Left lung (tissue), 10 donors: ENCODE data around the gene SESN2. TPM values are rescaled to one million over a fixed set of nuclear protein-coding genes. Genes with fewer than 3 reads are reported as not detected.
A peak's percentile ranks its signal among the peaks of the same experiment; 100 is the strongest.

ENCODE experiments used
- ATAC-seq: fragments of 200-7000 bp; cut with Tn5 transposase; one replicate; pipeline ENCODE4 v1.9.1; 2020; ENCODE audit warnings: moderate library complexity
- DNase-seq, 4 donors: peaks; one replicate each; pipeline ENCODE4 v3.0.0-alpha.2; 2013 to 2020
- H3K27ac ChIP-seq, 2 donors: fragments of 200-600 bp; sonication (generic) in 1 of 2; one replicate each; pipeline versions ENCODE4 v1.5.0 to v1.8.0; 2020 to 2021
- H3K27me3 ChIP-seq, 2 donors: fragments of 200-600 bp; sonication (generic) in 1 of 2; one replicate each; pipeline versions ENCODE4 v1.5.0 to v1.8.0; 2020 to 2021
- H3K36me3 ChIP-seq, 2 donors: fragments of 200-600 bp; sonication (generic) in 1 of 2; one replicate each; pipeline versions ENCODE4 v1.5.0 to v1.8.0; 2020 to 2021
- H3K4me1 ChIP-seq, 2 donors: fragments of 200-600 bp; one replicate each; pipeline ENCODE4 v1.8.0; 2021
- H3K4me3 ChIP-seq, 2 donors: fragments of 200-600 bp; sonication (generic) in 1 of 2; one replicate each; pipeline versions ENCODE4 v1.5.0 to v1.8.0; 2020 to 2021; ENCODE audit warnings: mild to moderate bottlenecking in 1 of 2
- H3K9me3 ChIP-seq, 2 donors: fragments of 200-600 bp; sonication (generic) in 1 of 2; one replicate each; pipeline versions ENCODE4 v1.5.0 to v1.8.0; 2020 to 2021
- CTCF ChIP-seq, 2 donors: fragments of 200-600 bp; sonication (generic) in 1 of 2; IDR thresholded peaks; one replicate each; pipeline versions ENCODE4 v1.5.0 to v1.8.0; 2021; ENCODE audit warnings: antibody characterized with exemption in 2 of 2
- intact Hi-C, 2 donors: fragments of 100-400 bp; cut with DNase I; formaldehyde crosslinking; loops; one replicate each; pipeline versions ENCODE4 v1.11.2 to v1.14.2; 2022
- polyA plus RNA-seq, 6 donors: library from polyadenylated mRNA; unstranded; fragments of 120-200 nt; gene quantifications; one replicate each; pipeline ENCODE4 v1.2.1, GENCODE V29; 2013; ENCODE audit not compliant: insufficient read length in 6 of 6
- total RNA-seq, 2 donors: library from RNA; stranded (reverse); fragmentation: NEBNext Ultra II Directional; extraction: Animal tissue kit (Norgen Biotek cat#: 25700); gene quantifications; one replicate each; pipeline ENCODE4 v1.2.1, GENCODE V29; 2021
- donor health status: DM: no; HTN: yes; CAD: no.
- donor health status: DM: no; HTN: no; CAD: no.

The SESN2 gene
- total and polyA plus RNA-seq, 8 donors = 4.6 to 17.6 (median 6.5) TPM

- Histone ChIP-seq H3K4me1 (peaks cover 0 to 28% of the 10 kb centered on the region in 2 donors), H3K4me3 (no peak overlapping the region), H3K9me3 (no peaks in the 10 kb centered on the region), H3K27me3 (no peaks in the 10 kb centered on the region), H3K27ac (peak overlapping the region in 1 of 2 donors; percentile 92), H3K36me3 (no peaks in the 10 kb centered on the region)
- TF ChIP-seq CTCF (IDR thresholded peaks at IDR 0.05) = no peak
- ATAC-seq = peak; percentile 95
- DNase-seq = peak in 2 of 4 donors; percentile 82 to 96
- intact Hi-C loops = no loop called here
Measured at GRCh38 chr1:28313702-28314546, 54.6 kb downstream of the SESN2 start.

GRCh38 chr1:28314547-28314941 is 55.2 kb downstream of the SESN2 start:
- H3K36me3 ChIP-seq = no peaks in the 10 kb centered on the region
- ATAC-seq (peak; percentile 40), DNase-seq (no peak)
- peak overlapping the region in 1 of 2 donors; percentile 92 for H3K27ac ChIP-seq
- peaks cover 0 to 25% of the 10 kb centered on the region in 2 donors for H3K4me1 ChIP-seq
- no peaks in the 10 kb centered on the region for H3K27me3 ChIP-seq
- H3K4me3 ChIP-seq = no peak overlapping the region
- TF ChIP-seq CTCF (IDR thresholded peaks at IDR 0.05) = no peak
- intact Hi-C loops = no loop called here
- H3K9me3 ChIP-seq = no peaks in the 10 kb centered on the region

- ATAC-seq (no peak), DNase-seq (no peak)
- intact Hi-C loops = no loop called here
- Histone ChIP-seq H3K4me1 (peaks cover 0 to 23% of the 10 kb centered on the region in 2 donors), H3K27me3 (peaks cover 0 to 6% of the 10 kb centered on the region in 2 donors), H3K4me3 (no peak overlapping the region), H3K36me3 (no peaks in the 10 kb centered on the region), H3K9me3 (no peaks in the 10 kb centered on the region), H3K27ac (no peak overlapping the region)
- no peak for TF ChIP-seq CTCF (IDR thresholded peaks at IDR 0.05)
Measured at GRCh38 chr1:28317014-28317413, 57.7 kb downstream of the SESN2 start.

- no peak for ATAC-seq
- intact Hi-C loops = loop anchor here in 1 of 2 donors (10.0 kb wide), 1 partner anchor 57 kb away; no protein-coding TSS in a partner anchor
Measured at GRCh38 chr1:28322194-28322593, 62.9 kb downstream of the SESN2 start.

More at GRCh38 chr1:28322194-28322593, 62.9 kb downstream of the SESN2 start:
- no peaks in the 10 kb centered on the region for H3K9me3 ChIP-seq
- no peak for DNase-seq
- no peak for TF ChIP-seq CTCF (IDR thresholded peaks at IDR 0.05)
- peaks cover 0 to 10% of the 10 kb centered on the region in 2 donors for H3K4me1 ChIP-seq
- H3K27me3 ChIP-seq = peaks cover 0 to 6% of the 10 kb centered on the region in 2 donors
- no peaks in the 10 kb centered on the region for H3K36me3 ChIP-seq
- no peak overlapping the region for H3K4me3 ChIP-seq
- no peak overlapping the region for H3K27ac ChIP-seq
